OCI-LY3 (cell line): ENCODE data around the gene C1GALT1.

Experiments
- EZH2phosphoT487 ChIP-seq: fragments of 200-600 bp; shearing (Covaris generic); IDR thresholded peaks from 2 replicates; pipeline ENCODE4 v1.6.1; 2018; ENCODE audit warnings: antibody characterized with exemption, mixed run types, low read depth
- TF ChIP-seq, protein P1 (sequence below): fragments of 200-600, 300-600 bp; sonication (generic); IDR thresholded peaks from 2 replicates; pipeline ENCODE4 v1.5.1; 2014; ENCODE audit warnings: antibody characterized with exemption, low read length, low read depth

DNA sequence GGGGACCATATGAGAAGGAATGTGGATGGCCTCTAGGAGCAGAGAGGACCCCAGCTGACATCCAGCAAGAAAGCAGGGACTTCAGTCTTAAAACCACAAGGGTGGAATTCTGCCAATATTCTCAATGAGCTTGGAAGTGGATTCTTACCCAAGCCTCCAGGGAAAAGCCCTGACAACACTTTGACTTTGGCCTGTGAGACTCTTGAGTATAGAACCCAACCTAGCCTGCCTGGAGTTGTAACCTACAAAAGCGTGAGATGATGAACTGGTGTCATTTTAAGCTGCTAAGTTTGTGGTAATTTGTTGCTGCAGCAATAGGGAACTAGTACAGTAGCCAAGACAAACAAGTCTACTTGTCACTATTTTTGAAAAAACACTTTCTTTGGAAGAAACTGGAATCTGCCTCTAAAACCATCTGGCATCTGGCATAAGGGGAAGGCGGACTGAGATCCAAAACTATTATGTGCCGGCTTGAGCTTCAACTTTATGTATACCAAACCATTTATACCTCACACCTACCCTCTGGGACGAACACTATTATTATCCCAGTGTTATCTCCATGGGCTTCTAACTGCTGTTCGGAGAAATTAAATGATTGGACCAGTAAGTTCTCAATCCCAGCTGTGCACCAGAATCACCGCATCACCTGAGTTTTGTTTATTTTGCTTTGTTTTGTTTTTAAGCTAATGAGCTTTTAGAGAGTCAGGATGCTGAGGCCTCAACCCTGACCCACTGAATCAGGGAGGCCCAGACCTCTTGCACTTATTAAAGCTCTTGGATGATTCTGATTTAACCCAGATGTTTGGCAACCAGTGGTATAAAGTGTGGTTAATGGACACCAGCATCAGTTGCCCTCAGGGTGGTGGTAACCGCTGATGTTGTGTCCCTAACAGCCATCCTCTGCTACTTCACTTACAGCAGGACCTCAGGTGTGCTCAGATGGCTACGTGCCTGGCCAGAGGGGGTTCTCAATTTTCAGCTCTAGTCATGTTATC is 83.0 kb downstream of the C1GALT1 start:
- TF ChIP-seq, protein P1, sequence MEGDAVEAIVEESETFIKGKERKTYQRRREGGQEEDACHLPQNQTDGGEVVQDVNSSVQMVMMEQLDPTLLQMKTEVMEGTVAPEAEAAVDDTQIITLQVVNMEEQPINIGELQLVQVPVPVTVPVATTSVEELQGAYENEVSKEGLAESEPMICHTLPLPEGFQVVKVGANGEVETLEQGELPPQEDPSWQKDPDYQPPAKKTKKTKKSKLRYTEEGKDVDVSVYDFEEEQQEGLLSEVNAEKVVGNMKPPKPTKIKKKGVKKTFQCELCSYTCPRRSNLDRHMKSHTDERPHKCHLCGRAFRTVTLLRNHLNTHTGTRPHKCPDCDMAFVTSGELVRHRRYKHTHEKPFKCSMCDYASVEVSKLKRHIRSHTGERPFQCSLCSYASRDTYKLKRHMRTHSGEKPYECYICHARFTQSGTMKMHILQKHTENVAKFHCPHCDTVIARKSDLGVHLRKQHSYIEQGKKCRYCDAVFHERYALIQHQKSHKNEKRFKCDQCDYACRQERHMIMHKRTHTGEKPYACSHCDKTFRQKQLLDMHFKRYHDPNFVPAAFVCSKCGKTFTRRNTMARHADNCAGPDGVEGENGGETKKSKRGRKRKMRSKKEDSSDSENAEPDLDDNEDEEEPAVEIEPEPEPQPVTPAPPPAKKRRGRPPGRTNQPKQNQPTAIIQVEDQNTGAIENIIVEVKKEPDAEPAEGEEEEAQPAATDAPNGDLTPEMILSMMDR: no peak
- no peak for TF ChIP-seq EZH2phosphoT487
